HCEC 1CT (cell line): ENCODE measurements around the gene STC2.
A peak's percentile ranks its signal among the peaks of the same experiment; 100 is the strongest.

Experiments used
- DNase-seq: peaks from one replicate; pipeline ENCODE4 v3.0.0-alpha.2; 2017

STC2 gene

GRCh38 chr5:173328844-173329490 lies 753 bp upstream of the STC2 start:
- DNase-seq: peak; percentile 65

GRCh38 chr5:173327084-173327947 lies 898 bp downstream of the STC2 start:
- peak; percentile 45 for DNase-seq

GRCh38 chr5:173326501-173326960 lies 1.7 kb downstream of the STC2 start:
- DNase-seq: peak; percentile 95

GRCh38 chr5:173325091-173325698 lies 3.0 kb downstream of the STC2 start:
- DNase-seq: no peak

GRCh38 chr5:173324115-173325001 lies 3.9 kb downstream of the STC2 start:
- peak; percentile 80 for DNase-seq

GRCh38 chr5:173323799-173324114 lies 4.5 kb downstream of the STC2 start:
- DNase-seq: no peak

- DNase-seq: no peak
Observed at GRCh38 chr5:173323106-173323798, 5.0 kb downstream of the STC2 start.

- DNase-seq: no peak
Observed at GRCh38 chr5:173321886-173322285, 6.3 kb downstream of the STC2 start.

- no peak for DNase-seq
Observed at GRCh38 chr5:173320259-173320658, 8.0 kb downstream of the STC2 start.

- DNase-seq: no peak
Observed at GRCh38 chr5:173319646-173320045, 8.6 kb downstream of the STC2 start.

- DNase-seq: no peak
Observed at GRCh38 chr5:173318881-173319620, 9.2 kb downstream of the STC2 start.

- no peak for DNase-seq
Observed at GRCh38 chr5:173318330-173318729, 9.9 kb downstream of the STC2 start.

GRCh38 chr5:173317852-173318251 lies 10.4 kb downstream of the STC2 start:
- no peak for DNase-seq

- DNase-seq: no peak
Observed at GRCh38 chr5:173317091-173317730, 11.0 kb downstream of the STC2 start.

- no peak for DNase-seq
Observed at GRCh38 chr5:173316339-173317020, 11.7 kb downstream of the STC2 start.

- DNase-seq: peak; percentile 71
Observed at GRCh38 chr5:173315495-173316338, 12.5 kb downstream of the STC2 start.

- DNase-seq: no peak
Observed at GRCh38 chr5:173314166-173314952, 13.9 kb downstream of the STC2 start.

- DNase-seq: no peak
Observed at GRCh38 chr5:173313351-173313801, 14.8 kb downstream of the STC2 start.
